ENCODE results near the gene CLDN16. TPM values are rescaled to one million over a fixed set of nuclear protein-coding genes. Genes with fewer than 3 reads are reported as not detected.

Gene CLDN16
- total and polyA plus RNA-seq, 7 experiments from 2014 or later = not detected

DNA sequence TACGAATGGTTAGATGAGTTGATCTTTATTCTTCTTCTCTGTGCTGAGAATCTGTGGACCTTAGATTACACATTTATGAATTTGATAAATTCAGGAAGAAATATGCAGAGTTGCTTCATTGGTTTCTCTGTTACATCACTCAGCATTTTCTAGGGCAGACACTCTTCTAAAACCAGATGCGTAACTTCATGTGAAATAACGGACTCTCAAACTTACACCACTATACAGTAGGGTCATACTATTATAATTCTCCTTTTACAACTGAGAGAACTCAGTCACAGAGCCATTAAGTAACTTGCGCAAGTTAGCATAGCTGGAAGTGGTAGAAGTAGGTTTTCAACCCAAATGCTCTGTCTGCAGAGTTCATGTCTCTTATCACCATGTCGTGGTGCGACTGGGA is 56.0 kb downstream of the CLDN16 start:
- Histone ChIP-seq H3K9me3 (ENCODE audit: control insufficient read depth in 2 of 3, low read length in 3 of 3) (no peaks in the 10 kb centered on the region), H3K36me3 (ENCODE audit: control insufficient read depth in 2 of 3, insufficient read depth in 3 of 3, low read length in 3 of 3) (no peaks in the 10 kb centered on the region), H3K4me1 (ENCODE audit: control insufficient read depth in 2 of 2, insufficient read depth in 2 of 2, low read length in 2 of 2) (peaks cover 0 to 4% of the 10 kb centered on the region in 2 donors), H3K4me3 (ENCODE audit: low read length) (no peak overlapping the region), H3K27me3 (ENCODE audit: control insufficient read depth in 2 of 2, insufficient read depth in 2 of 2, low read length in 2 of 2) (no peaks in the 10 kb centered on the region), H3K27ac (ENCODE audit: low read depth, low read length) (no peak overlapping the region)
- ATAC-seq (peak; percentile 27), DNase-seq (no peak)
- Mint-ChIP-seq H3K36me3 (no peaks in the 10 kb centered on the region), H3K4me3 (no peak overlapping the region), H3K9me3 (no peaks in the 10 kb centered on the region), H3K27ac (no peak overlapping the region), H3K4me1 (peaks cover 3 to 13% (median 9%) of the 10 kb centered on the region in 7 donors), H3K27me3 (peaks cover 4 to 9% (median 6%) of the 10 kb centered on the region in 5 donors)
- POLR2A ChIA-PET = interaction anchor here (0.6 kb wide), 1 partner anchor 71 kb away, joined by 5 read pairs; no protein-coding TSS in a partner anchor
- intact Hi-C loops (cut with micrococcal nuclease) = no loop called here
- CTCF ChIA-PET = no interaction called here

DNA sequence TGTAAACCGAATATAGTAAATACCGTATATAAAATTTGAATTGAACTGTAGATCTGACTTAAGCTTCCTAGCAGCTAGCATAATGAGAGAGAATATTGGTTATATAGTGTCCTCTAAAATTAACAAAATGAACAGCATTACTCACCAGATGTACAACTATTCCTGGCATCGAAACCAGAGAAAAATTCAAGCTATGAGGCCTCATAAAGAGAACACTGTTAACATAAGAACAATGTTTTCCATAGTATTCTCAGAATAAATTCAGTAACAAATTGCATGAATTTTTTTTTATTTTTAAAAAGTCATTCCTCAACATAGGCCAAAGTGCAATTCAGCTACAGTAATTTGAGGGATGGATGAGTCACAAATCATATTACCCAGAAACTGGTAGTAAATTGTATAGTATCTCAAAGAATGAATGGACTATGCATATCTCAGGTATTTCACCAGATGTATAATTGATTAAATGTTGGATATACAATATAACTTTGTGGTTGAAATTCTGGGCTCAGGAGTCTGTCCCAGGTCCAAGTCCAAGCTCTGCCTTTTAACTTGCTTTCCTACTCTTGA is 56.7 kb downstream of the CLDN16 start:
- Mint-ChIP-seq H3K4me3 (no peak overlapping the region), H3K27ac (no peak overlapping the region), H3K36me3 (no peaks in the 10 kb centered on the region), H3K9me3 (no peaks in the 10 kb centered on the region), H3K27me3 (peaks cover 4 to 8% (median 4%) of the 10 kb centered on the region in 5 donors), H3K4me1 (peaks cover 3 to 13% (median 9%) of the 10 kb centered on the region in 7 donors)
- POLR2A ChIA-PET = interaction anchor here (0.6 kb wide), 1 partner anchor 70 kb away, joined by 5 read pairs; no protein-coding TSS in a partner anchor
- Histone ChIP-seq H3K27me3 (ENCODE audit: control insufficient read depth in 2 of 2, insufficient read depth in 2 of 2, low read length in 2 of 2) (no peaks in the 10 kb centered on the region), H3K4me1 (ENCODE audit: control insufficient read depth in 2 of 2, insufficient read depth in 2 of 2, low read length in 2 of 2) (peaks cover 0 to 4% of the 10 kb centered on the region in 2 donors), H3K36me3 (ENCODE audit: control insufficient read depth in 2 of 3, insufficient read depth in 3 of 3, low read length in 3 of 3) (no peaks in the 10 kb centered on the region), H3K4me3 (ENCODE audit: low read length) (no peak overlapping the region), H3K9me3 (ENCODE audit: control insufficient read depth in 2 of 3, low read length in 3 of 3) (no peaks in the 10 kb centered on the region), H3K27ac (ENCODE audit: low read depth, low read length) (no peak overlapping the region)
- CTCF ChIA-PET = no interaction called here
- ATAC-seq = no peak
- intact Hi-C loops (cut with micrococcal nuclease) = no loop called here
- no peak for DNase-seq

DNA sequence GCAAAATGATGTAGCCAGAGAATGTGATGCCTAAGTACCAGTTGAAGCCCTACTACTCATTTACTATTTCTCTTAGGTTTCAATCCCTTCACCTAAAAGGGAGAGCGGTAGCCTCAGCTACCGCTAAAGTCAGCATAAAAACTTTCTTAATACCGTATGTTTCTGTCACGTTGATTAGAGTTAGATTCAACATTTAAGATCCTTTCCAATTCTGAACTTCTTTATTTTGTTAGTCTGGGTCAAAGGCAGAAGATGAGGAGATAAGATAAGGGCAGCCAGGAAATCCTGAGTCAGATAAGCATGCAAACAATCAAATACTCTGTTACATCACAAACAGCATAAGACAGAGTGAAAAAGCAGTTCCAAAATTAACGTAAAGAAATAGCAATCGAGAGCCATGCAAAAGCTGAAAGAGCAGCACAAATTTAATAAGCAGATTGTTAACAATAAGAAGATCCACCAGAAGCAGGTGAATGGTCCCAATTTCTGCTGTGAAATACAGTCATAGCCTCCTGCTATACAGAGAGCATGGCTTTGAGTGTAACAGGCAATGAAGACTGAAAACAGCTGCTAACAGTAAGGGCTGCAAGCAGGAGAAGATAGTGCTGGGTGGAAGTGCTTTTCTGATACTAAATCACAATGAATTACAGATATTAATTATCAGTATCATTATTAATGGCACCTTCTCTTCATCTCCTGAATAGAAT is 58.8 kb downstream of the CLDN16 start:
- peak overlapping the region in 2 of 9 donors; percentile 1 to 29 for H3K27ac Mint-ChIP-seq
- peak; percentile 51 for ATAC-seq

DNA sequence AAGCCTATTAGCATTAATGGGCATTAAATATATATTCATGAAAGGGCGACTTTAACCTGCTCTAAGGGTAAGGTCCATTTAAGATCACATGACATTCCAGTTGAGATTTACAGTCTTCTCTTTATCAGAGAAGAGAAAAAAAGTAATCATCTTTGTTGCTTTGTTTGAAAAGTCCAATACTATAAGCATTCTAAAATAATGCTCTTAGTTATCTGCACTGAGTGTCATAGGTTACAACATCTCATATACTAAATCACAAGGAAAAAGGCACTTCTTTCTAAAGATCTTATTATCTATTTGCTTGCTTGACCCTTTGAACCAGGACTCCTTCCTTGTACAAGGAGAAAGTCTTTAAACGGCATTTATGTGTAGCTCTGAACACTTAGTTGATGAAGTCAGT is 60.3 kb downstream of the CLDN16 start:
- Histone ChIP-seq H3K36me3 (ENCODE audit: control insufficient read depth in 2 of 3, insufficient read depth in 3 of 3, low read length in 3 of 3) (no peaks in the 10 kb centered on the region), H3K4me3 (ENCODE audit: low read length) (no peak overlapping the region), H3K27me3 (ENCODE audit: control insufficient read depth in 2 of 2, insufficient read depth in 2 of 2, low read length in 2 of 2) (no peaks in the 10 kb centered on the region), H3K9me3 (ENCODE audit: control insufficient read depth in 2 of 3, low read length in 3 of 3) (no peaks in the 10 kb centered on the region), H3K4me1 (ENCODE audit: control insufficient read depth in 2 of 2, insufficient read depth in 2 of 2, low read length in 2 of 2) (peaks cover 0 to 4% of the 10 kb centered on the region in 2 donors), H3K27ac (ENCODE audit: low read depth, low read length) (no peak overlapping the region)
- no peak for DNase-seq
- no peaks in the 10 kb centered on the region for H3K9me3 Mint-ChIP-seq
- ChIA-PET CTCF (interaction anchor here (0.6 kb wide), 1 partner anchor 256 kb away, joined by 3 read pairs; no protein-coding TSS in a partner anchor), POLR2A (no interaction called here)
- no peak for ATAC-seq
- H3K27ac Mint-ChIP-seq = no peak overlapping the region
- H3K36me3 Mint-ChIP-seq = no peaks in the 10 kb centered on the region
- intact Hi-C loops (cut with micrococcal nuclease) = no loop called here
- peaks cover 3 to 13% (median 9%) of the 10 kb centered on the region in 7 donors for H3K4me1 Mint-ChIP-seq
- H3K27me3 Mint-ChIP-seq = peaks cover 0 to 12% (median 4%) of the 10 kb centered on the region in 5 donors
- no peak overlapping the region for H3K4me3 Mint-ChIP-seq

More for the DNA sequence above, 58.8 kb downstream of the CLDN16 start:
- Mint-ChIP-seq H3K27me3 (peaks cover 0 to 10% (median 4%) of the 10 kb centered on the region in 5 donors), H3K4me3 (peak overlapping the region in 6 of 10 donors; percentile 1 to 48 (median 20)), H3K36me3 (no peaks in the 10 kb centered on the region), H3K9me3 (no peaks in the 10 kb centered on the region), H3K4me1 (peaks cover 3 to 13% (median 9%) of the 10 kb centered on the region in 7 donors)
- Histone ChIP-seq H3K36me3 (ENCODE audit: control insufficient read depth in 2 of 3, insufficient read depth in 3 of 3, low read length in 3 of 3) (no peaks in the 10 kb centered on the region), H3K9me3 (ENCODE audit: control insufficient read depth in 2 of 3, low read length in 3 of 3) (no peaks in the 10 kb centered on the region), H3K4me1 (ENCODE audit: control insufficient read depth in 2 of 2, insufficient read depth in 2 of 2, low read length in 2 of 2) (peaks cover 0 to 4% of the 10 kb centered on the region in 2 donors), H3K4me3 (ENCODE audit: low read length) (no peak overlapping the region), H3K27ac (ENCODE audit: low read depth, low read length) (no peak overlapping the region), H3K27me3 (ENCODE audit: control insufficient read depth in 2 of 2, insufficient read depth in 2 of 2, low read length in 2 of 2) (no peaks in the 10 kb centered on the region)
- intact Hi-C loops (cut with micrococcal nuclease) = no loop called here
- ChIA-PET CTCF (interaction anchor here (0.6 kb wide), 1 partner anchor 222 kb away, joined by 4 read pairs; no protein-coding TSS in a partner anchor), POLR2A (no interaction called here)
- peak in 1 of 9 donors; percentile 4 for DNase-seq

DNA sequence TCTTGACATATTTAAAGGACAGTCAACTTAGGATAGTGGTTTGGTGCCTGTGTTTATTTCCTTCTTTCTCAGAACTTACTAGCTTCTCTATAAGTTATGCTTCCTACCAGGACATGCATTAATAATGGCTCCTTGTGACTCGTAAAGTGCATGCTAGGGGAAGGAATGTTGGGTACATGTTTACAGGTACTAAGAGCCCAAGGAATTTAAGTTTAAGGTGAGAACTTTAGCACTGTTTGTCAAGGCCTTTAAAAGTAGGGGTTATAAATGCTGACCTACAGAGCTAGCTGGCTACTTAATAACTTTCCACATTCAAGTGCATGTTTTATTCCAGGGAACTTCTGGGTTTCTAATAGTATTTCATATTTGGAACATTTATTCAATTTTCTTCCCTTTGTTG is 61.8 kb downstream of the CLDN16 start, which contains the start of gene TMEM207:
TMEM207 (minus strand) TSS at position 101 of the 400 bp plus-strand sequence; CDS start at position 9, 92 bp downstream.
- CTCF ChIA-PET = no interaction called here

DNA sequence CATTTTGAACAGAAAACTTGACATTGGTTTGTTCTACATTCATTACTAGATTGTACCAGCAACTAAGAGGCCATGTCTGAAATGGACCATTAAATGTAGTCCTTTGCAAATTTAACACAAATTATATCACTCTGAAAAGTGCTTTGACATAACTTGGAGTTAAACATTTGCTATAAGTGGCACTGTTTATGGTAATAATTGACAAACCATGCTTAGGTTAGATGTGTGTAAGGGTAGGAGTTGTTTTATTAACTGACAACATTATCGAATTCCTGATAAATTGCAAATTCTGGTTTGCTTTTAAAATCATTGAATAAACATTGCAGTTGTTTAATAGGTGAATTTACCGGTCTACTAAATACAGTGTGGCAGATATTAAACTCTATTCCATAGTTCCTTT is 67.9 kb downstream of the CLDN16 start:
- H3K27ac Mint-ChIP-seq = no peak overlapping the region
- Histone ChIP-seq H3K36me3 (ENCODE audit: control insufficient read depth in 2 of 3, insufficient read depth in 3 of 3, low read length in 3 of 3) (no peaks in the 10 kb centered on the region), H3K9me3 (ENCODE audit: control insufficient read depth in 2 of 3, low read length in 3 of 3) (no peaks in the 10 kb centered on the region), H3K27me3 (ENCODE audit: control insufficient read depth in 2 of 2, insufficient read depth in 2 of 2, low read length in 2 of 2) (no peaks in the 10 kb centered on the region), H3K27ac (ENCODE audit: low read depth, low read length) (no peak overlapping the region), H3K4me3 (ENCODE audit: low read length) (no peak overlapping the region), H3K4me1 (ENCODE audit: control insufficient read depth in 2 of 2, insufficient read depth in 2 of 2, low read length in 2 of 2) (no peaks in the 10 kb centered on the region)
- intact Hi-C loops (cut with micrococcal nuclease) = no loop called here
- no peaks in the 10 kb centered on the region for H3K4me1 Mint-ChIP-seq
- H3K4me3 Mint-ChIP-seq = no peak overlapping the region
- H3K36me3 Mint-ChIP-seq = peaks cover 0 to 3% (median 0%) of the 10 kb centered on the region in 5 donors
- ChIA-PET POLR2A (no interaction called here), CTCF (no interaction called here)
- peaks cover 0 to 4% (median 0%) of the 10 kb centered on the region in 11 donors for H3K9me3 Mint-ChIP-seq
- peaks cover 0 to 26% (median 9%) of the 10 kb centered on the region in 5 donors for H3K27me3 Mint-ChIP-seq
- ATAC-seq (no peak), DNase-seq (no peak)

More for the DNA sequence above, 61.8 kb downstream of the CLDN16 start, which contains the start of gene TMEM207:
- H3K4me3 Mint-ChIP-seq = no peak within 1 kb of the TSS
- POLR2A ChIA-PET = no interaction called here
- H3K27ac Mint-ChIP-seq = no peak within 1 kb of the TSS
- Histone ChIP-seq H3K27ac (ENCODE audit: low read depth, low read length) (no peak within 1 kb of the TSS), H3K9me3 (ENCODE audit: control insufficient read depth in 2 of 3, low read length in 3 of 3) (no peaks in the 10 kb centered on the region), H3K4me1 (ENCODE audit: control insufficient read depth in 2 of 2, insufficient read depth in 2 of 2, low read length in 2 of 2) (peaks cover 0 to 4% of the 10 kb centered on the region in 2 donors), H3K4me3 (ENCODE audit: low read length) (no peak within 1 kb of the TSS), H3K36me3 (ENCODE audit: control insufficient read depth in 2 of 3, insufficient read depth in 3 of 3, low read length in 3 of 3) (no peaks in the 10 kb centered on the region), H3K27me3 (ENCODE audit: control insufficient read depth in 2 of 2, insufficient read depth in 2 of 2, low read length in 2 of 2) (no peaks in the 10 kb centered on the region)
- peaks cover 3 to 13% (median 9%) of the 10 kb centered on the region in 7 donors for H3K4me1 Mint-ChIP-seq
- no peak for DNase-seq
- no peaks in the 10 kb centered on the region for H3K36me3 Mint-ChIP-seq
- ATAC-seq = no peak
- no peaks in the 10 kb centered on the region for H3K9me3 Mint-ChIP-seq
- H3K27me3 Mint-ChIP-seq = peaks cover 0 to 19% (median 4%) of the 10 kb centered on the region in 5 donors
- intact Hi-C loops (cut with micrococcal nuclease) = no loop called here
